ENCODE data around the gene U2AF1L4.

GRCh38 chr19:35731353-35731752 lies 13.9 kb downstream of the U2AF1L4 start:
- no peak for TF ChIP-seq CTCF (IDR thresholded peaks at IDR 0.05)
- TF ChIP-seq POLR2AphosphoS5 (IDR thresholded peaks at IDR 0.05): no peak
- no peak for TF ChIP-seq EP300 (IDR thresholded peaks at IDR 0.05)
- no peak for TF ChIP-seq POLR2A (IDR thresholded peaks at IDR 0.05)

All from sigmoid colon (tissue), 4 donors.